Neural crest cell (in vitro differentiated cells): ENCODE measurements around the gene SERGEF. TPM values are rescaled to one million over a fixed set of nuclear protein-coding genes. Genes with fewer than 3 reads are reported as not detected.
"Not testable (repeated sequence)": the region's sequence is repeated elsewhere in the genome, so short reads cannot be mapped to it uniquely, and the experiment has no call there.

Experiments
- DNase-seq: peaks from one replicate; pipeline ENCODE4 v3.0.0; 2021; ENCODE audit warnings: low read depth, mixed read lengths, low spot score
- H3K27ac Mint-ChIP-seq: one replicate; pipeline ENCODE4 v1.8.0; 2021; ENCODE audit warnings: mild to moderate bottlenecking, mixed read lengths; ENCODE audit not compliant: unreplicated experiment
- H3K27me3 Mint-ChIP-seq: 2 replicates; pipeline ENCODE4 v1.8.0; 2021; ENCODE audit warnings: low read depth, mild to moderate bottlenecking, mixed read lengths
- H3K36me3 Mint-ChIP-seq: 2 replicates; pipeline ENCODE4 v1.8.0; 2021; ENCODE audit warnings: low read depth, mild to moderate bottlenecking, mixed read lengths
- H3K4me1 Mint-ChIP-seq: 2 replicates; pipeline ENCODE4 v1.8.0; 2021; ENCODE audit warnings: mixed read lengths
- H3K4me3 Mint-ChIP-seq: one replicate; pipeline ENCODE4 v1.8.0; 2021; ENCODE audit warnings: mild to moderate bottlenecking, mixed read lengths
- H3K9me3 Mint-ChIP-seq: 2 replicates; pipeline ENCODE4 v1.8.0; 2021; ENCODE audit warnings: mixed read lengths
- CTCF ChIP-seq: fragments of 200-600 bp; sonication (generic); conservative IDR thresholded peaks from 2 replicates; pipeline ENCODE4 v1.5.0; 2021; ENCODE audit warnings: antibody characterized with exemption, mild to moderate bottlenecking
- total RNA-seq: library from RNA; stranded (reverse); gene quantifications from 2 replicates; pipeline ENCODE4 v1.2.1, GENCODE V29; 2021

SERGEF gene
- total RNA-seq, 1 donor from 2014 or later, result 29.6 TPM

GRCh38 chr11:18010977-18011586 lies 1.8 kb downstream of the SERGEF start:
- no peak for DNase-seq
- Mint-ChIP-seq H3K27me3 (peaks cover 19% of the 10 kb centered on the region), H3K4me3 (peak overlapping the region; percentile 99), H3K9me3 (no peaks in the 10 kb centered on the region), H3K27ac (no peak overlapping the region), H3K4me1 (peaks cover 32% of the 10 kb centered on the region), H3K36me3 (no peaks in the 10 kb centered on the region)
- TF ChIP-seq CTCF, result no peak

- Mint-ChIP-seq H3K27ac (no peak overlapping the region), H3K9me3 (no peaks in the 10 kb centered on the region), H3K36me3 (no peaks in the 10 kb centered on the region), H3K27me3 (peaks cover 15% of the 10 kb centered on the region), H3K4me3 (peak overlapping the region; percentile 79), H3K4me1 (peaks cover 32% of the 10 kb centered on the region)
- TF ChIP-seq CTCF, result no peak
- no peak for DNase-seq
Observed at GRCh38 chr11:18010121-18010670, 2.7 kb downstream of the SERGEF start.

GRCh38 chr11:18005376-18006129 lies 7.3 kb downstream of the SERGEF start:
- no peak for DNase-seq
- H3K9me3 Mint-ChIP-seq, result no peaks in the 10 kb centered on the region
- no peaks in the 10 kb centered on the region for H3K27me3 Mint-ChIP-seq
- peaks cover 6% of the 10 kb centered on the region for H3K36me3 Mint-ChIP-seq
- TF ChIP-seq CTCF, result no peak
- peaks cover 2% of the 10 kb centered on the region for H3K4me1 Mint-ChIP-seq
- H3K27ac Mint-ChIP-seq, result no peak overlapping the region
- H3K4me3 Mint-ChIP-seq, result no peak overlapping the region

GRCh38 chr11:18001191-18001590 lies 11.7 kb downstream of the SERGEF start:
- Mint-ChIP-seq H3K27me3 (no peaks in the 10 kb centered on the region), H3K9me3 (no peaks in the 10 kb centered on the region), H3K36me3 (peaks cover 19% of the 10 kb centered on the region), H3K27ac (no peak overlapping the region), H3K4me3 (no peak overlapping the region), H3K4me1 (no peaks in the 10 kb centered on the region)
- DNase-seq, result no peak
- no peak for TF ChIP-seq CTCF

GRCh38 chr11:18000760-18001159 lies 12.1 kb downstream of the SERGEF start:
- H3K9me3 Mint-ChIP-seq, result no peaks in the 10 kb centered on the region
- no peak for TF ChIP-seq CTCF
- peaks cover 19% of the 10 kb centered on the region for H3K36me3 Mint-ChIP-seq
- no peaks in the 10 kb centered on the region for H3K4me1 Mint-ChIP-seq
- no peak overlapping the region for H3K4me3 Mint-ChIP-seq
- H3K27ac Mint-ChIP-seq, result no peak overlapping the region
- no peaks in the 10 kb centered on the region for H3K27me3 Mint-ChIP-seq
- no peak for DNase-seq

- not testable (repeated sequence) for H3K9me3 Mint-ChIP-seq, H3K27me3 Mint-ChIP-seq, H3K4me3 Mint-ChIP-seq, H3K4me1 Mint-ChIP-seq, DNase-seq, H3K27ac Mint-ChIP-seq
- H3K36me3 Mint-ChIP-seq, result peaks cover 22% of the 10 kb centered on the region
Observed at GRCh38 chr11:18000128-18000527, 12.7 kb downstream of the SERGEF start.
